Thyroid gland (tissue), 4 donors: ENCODE measurements around the gene CNTROB.

Experiments
- POLR2A ChIP-seq, 2 donors: fragments of 450-650 bp; IDR thresholded peaks; one replicate each; pipeline ENCODE4 v1.6.1; 2017; ENCODE audit warnings: antibody characterized with exemption in 2 of 2, mild to moderate bottlenecking in 2 of 2, moderate library complexity in 1 of 2
- TF ChIP-seq, protein P1 (sequence below), 6 experiments: fragments of 200-600 bp in 3 of 6; fragments of 450-650 bp in 3 of 6; sonication (generic) in 3 of 6; IDR thresholded peaks; one replicate each; pipeline ENCODE4 v1.5.1; 2016 to 2019; ENCODE audit warnings: antibody characterized with exemption in 6 of 6, mild to moderate bottlenecking in 2 of 6, inconsistent platforms in 1 of 6, moderate library complexity in 1 of 6

DNA sequence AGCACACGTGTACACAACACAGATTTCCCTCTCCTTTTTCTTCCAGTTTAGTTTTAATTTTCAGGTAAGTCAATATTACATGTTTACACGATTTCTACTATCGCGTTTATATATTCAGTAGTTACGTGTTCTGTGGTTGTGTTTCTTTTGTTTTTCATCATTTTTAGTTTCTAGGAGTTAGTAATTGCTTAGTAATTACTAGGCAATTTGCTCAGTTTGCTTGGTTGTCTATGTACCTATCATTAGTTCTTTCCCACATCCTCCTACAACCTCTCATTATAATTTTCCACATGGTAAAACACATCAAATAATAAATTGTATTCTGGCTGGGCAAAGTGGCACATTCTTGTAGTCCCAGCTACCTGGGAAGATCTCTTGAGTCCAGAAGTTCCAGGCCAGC lies 45.8 kb downstream of the CNTROB start:
- TF ChIP-seq, protein P1, sequence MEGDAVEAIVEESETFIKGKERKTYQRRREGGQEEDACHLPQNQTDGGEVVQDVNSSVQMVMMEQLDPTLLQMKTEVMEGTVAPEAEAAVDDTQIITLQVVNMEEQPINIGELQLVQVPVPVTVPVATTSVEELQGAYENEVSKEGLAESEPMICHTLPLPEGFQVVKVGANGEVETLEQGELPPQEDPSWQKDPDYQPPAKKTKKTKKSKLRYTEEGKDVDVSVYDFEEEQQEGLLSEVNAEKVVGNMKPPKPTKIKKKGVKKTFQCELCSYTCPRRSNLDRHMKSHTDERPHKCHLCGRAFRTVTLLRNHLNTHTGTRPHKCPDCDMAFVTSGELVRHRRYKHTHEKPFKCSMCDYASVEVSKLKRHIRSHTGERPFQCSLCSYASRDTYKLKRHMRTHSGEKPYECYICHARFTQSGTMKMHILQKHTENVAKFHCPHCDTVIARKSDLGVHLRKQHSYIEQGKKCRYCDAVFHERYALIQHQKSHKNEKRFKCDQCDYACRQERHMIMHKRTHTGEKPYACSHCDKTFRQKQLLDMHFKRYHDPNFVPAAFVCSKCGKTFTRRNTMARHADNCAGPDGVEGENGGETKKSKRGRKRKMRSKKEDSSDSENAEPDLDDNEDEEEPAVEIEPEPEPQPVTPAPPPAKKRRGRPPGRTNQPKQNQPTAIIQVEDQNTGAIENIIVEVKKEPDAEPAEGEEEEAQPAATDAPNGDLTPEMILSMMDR (IDR thresholded peaks at IDR 0.05), result no peak
- TF ChIP-seq POLR2A (IDR thresholded peaks at IDR 0.05), result no peak
